GM21529 (cell line): ENCODE results near the gene CST4.
"Not testable (repeated sequence)": the region's sequence is repeated elsewhere in the genome, so short reads cannot be mapped to it uniquely, and the experiment has no call there.

ENCODE experiments used
- ATAC-seq: cut with Tn5 transposase; IDR thresholded peaks from one replicate; pipeline ENCODE4 v1.9.1; 2021; ENCODE audit not compliant: unreplicated experiment

CST4 gene

DNA sequence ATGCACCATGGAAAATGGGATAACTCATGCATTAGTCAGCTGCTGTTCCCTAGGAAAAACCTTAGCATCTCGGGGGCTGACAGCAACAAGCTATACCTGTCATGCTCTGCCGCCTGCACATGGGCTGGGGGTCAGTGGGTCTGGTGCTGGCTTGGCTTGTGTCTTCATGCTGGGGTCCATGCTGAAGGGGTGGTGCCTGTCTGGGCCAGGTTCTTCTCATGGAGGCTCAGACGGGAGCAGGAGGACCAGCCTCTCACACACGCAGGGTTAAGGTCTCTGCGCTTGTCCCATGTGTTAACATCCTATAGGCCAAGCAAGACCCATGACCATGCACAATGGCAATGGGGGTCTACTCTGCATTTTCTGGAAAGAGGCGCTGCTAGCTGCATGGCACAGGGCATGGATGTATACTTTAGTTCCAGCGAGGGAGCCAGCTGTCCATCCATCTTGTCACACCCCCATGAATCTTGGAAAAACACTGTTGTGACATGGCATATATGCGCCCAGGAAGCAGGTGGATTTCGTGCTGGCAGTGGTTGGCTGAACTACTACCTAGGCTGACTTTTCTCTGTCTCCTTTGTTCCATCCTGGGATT lies 26.5 kb downstream of the CST4 start:
- no peak for ATAC-seq

DNA sequence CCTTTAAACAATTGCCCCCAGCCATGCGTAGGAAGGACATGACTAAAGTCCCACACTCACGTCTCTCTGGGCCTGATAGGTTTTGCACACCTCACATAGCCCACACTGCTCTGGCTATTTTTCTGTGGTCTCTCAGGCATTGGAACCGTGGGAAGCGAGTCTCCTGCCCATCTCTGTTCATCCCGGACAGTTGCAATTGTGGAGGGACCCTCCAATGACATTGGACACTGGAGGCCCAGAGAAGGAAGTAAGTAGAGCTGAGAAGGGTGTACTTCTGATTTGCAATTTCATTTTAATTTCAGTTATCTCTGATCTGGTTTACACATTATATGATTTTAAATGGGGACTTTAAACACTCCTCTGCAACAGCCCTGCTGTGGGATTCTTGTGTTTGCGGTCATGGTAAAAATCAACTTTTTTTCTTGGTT lies 27.8 kb downstream of the CST4 start:
- no peak for ATAC-seq

DNA sequence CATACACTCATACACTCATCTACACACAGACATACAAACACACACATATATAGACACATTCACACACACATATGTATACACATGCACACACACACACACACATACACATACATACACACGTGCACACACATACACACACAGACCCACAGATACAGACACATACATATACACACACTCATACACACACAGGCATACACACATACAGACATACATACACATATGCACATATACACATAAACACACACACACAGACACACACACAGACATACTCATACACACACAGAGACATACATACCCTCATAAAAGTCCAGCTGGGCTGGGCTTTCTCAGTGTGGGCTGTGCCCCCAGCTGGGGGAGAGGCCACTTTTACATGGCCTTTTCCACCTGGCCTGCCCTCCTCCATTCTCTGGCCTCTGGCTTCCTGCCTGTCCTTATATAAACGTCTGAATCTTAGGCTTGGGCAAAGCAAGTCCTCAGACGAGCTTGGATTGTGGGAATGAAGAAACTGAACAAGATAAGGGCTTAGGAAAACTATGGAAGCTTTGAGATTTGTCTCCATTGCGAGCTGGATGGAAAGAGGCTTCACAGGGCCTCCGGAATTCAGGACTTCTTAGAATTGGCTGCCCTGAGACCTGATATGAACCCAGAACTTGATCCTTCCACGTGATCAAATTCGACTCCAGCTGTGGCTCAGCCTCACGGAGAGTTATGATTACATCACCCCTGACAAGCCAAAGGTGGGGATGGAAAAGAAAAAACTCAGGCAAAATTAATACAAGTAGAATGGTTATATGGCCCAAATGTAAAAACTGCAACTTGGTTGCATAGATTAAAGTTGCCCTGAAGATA lies 28.6 kb downstream of the CST4 start:
- ATAC-seq: no peak

- not testable (repeated sequence) for ATAC-seq
Observed at GRCh38 chr20:23659610-23659988, 29.2 kb downstream of the CST4 start.

DNA sequence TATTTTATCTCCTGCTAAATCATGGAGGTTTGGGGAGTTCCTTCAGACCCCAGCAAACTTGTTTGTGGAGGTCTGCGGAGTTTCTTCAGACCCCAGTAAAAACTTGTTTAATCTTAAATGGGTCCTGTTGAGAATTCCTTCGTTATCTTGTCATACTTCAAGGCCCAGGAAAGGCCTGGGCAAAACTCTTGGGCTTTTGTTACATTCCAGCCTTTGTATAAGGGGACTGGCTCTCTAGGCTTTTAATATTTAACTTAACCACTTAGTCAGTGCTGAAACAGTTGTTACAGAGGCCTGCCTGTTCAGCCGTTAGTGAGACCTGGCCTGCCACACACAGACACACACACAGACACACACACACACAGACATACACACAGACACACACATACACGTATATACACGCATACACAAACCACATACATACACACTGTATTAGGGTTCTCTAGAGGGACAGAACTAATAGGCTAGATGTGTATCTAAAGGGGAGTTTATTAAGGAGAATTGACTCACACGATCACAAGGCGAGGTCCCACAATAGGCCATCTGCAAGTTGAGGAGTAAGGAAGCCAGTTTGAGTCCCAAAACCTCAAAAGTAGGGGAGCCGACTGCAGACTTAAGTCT lies 29.7 kb downstream of the CST4 start:
- ATAC-seq: no peak

- no peak for ATAC-seq
Observed at GRCh38 chr20:23658336-23658735, 30.5 kb downstream of the CST4 start.

DNA sequence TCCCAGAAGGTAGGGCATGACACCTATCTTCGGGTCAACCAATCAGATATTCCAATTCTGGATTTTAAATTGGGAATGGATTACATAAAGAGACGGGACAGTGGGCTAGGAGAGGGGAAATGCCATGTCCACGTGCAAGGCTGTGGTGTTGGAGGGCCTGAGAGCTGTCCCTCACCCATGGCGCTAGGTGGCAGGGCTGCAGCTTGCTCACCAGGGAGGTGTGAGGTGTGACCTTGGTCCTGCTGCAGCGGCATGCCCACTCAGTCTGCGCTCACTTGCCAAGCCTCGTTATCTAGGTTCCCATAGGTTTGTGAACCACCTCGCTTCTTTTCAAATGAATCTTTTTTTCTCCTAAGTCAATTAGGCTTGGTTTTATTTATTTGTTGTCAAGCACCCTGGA lies 31.6 kb downstream of the CST4 start:
- ATAC-seq: no peak

DNA sequence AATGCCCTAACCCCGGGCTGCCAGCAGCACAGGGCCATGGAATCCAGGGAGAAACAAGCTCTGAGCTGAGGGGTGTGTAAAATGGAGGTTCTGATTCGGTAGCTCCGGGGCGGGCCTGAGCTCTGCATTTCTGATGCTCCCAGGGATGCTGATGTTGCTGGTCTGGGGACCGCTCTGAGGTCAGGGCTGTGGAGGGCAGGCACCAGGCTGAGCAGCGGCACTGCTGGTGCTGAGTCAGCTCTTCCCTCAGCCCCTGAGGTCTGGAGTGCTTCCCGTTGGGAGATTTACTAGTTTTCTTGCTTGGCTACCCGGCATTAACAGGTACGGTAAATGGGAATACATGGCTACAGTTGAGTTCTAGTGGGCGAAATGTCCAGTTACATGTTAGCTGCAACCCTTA lies 32.5 kb downstream of the CST4 start:
- ATAC-seq: no peak

GRCh38 chr20:23655491-23656211 lies 33.2 kb downstream of the CST4 start:
- no peak for ATAC-seq

DNA sequence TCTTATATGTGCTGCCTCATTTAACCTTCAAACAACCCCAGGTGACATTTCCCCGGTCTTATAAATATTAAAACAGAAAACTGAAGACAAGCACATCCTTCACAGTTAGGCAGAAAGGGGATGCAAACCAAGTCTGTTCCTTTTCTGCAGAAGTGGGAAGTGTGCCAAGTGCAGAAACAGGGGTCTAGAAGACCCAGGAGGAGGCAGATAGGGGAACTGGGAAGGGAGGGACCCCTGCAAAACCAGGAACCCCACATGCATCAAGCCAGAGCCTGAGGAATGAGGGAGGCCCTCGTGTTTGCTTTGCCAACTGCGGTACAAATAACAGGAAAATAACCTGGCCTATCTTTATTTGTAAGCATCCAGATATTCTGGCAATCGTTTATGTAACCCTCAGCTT lies 34.1 kb downstream of the CST4 start:
- no peak for ATAC-seq

- no peak for ATAC-seq
Observed at GRCh38 chr20:23654000-23654399, 34.8 kb downstream of the CST4 start.

DNA sequence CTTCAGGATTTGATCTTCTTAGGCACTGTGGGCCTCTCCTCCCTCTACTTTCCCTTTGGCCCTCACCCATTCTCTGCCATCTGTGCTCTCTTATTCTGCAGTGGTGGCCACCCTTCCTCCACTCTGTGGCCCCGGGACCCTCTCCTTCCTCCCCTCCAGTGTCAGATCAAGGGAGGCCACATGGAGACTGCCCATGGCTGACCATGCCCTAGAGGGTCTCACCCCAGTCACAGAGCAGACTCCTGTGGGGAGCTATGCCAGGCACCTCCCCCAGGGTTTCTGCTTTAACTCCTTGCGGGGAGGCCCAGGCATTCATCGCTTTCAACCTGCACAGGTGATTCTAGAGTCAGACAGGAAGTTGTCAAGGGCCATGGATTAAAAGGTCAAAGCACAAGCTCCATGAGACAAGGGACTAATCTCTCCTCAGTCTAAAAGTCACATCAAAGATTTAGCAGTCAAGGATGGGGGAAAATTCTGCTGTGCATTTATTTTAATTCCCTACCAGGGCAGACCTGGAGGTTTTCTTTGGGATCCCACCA lies 35.4 kb downstream of the CST4 start:
- ATAC-seq: no peak

DNA sequence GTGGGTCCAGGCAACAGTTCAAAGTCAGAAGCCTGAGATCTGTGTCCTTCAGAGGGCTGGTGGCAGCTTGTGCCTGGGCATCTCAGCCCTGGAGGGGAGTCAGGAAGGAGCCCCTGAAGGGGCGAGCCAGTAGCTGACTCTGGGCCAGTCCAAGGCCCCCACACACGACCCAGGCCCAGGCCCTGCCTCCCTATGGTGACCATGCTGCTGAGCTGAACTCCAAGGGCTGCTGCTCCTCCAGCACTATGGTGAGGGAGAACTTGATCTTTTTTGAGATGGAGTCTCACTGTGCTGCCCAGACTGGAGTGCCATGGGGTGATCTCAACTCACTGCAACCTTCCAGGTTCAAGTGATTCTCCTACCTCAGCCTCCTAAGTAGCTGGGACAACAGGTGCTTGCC lies 35.9 kb downstream of the CST4 start:
- ATAC-seq: no peak

GRCh38 chr20:23652371-23652770 lies 36.5 kb downstream of the CST4 start:
- no peak for ATAC-seq

GRCh38 chr20:23651117-23651516 lies 37.7 kb downstream of the CST4 start:
- ATAC-seq: no peak

- ATAC-seq: no peak
Observed at GRCh38 chr20:23649830-23650417, 38.9 kb downstream of the CST4 start.

GRCh38 chr20:23649242-23649641 lies 39.6 kb downstream of the CST4 start:
- no peak for ATAC-seq

DNA sequence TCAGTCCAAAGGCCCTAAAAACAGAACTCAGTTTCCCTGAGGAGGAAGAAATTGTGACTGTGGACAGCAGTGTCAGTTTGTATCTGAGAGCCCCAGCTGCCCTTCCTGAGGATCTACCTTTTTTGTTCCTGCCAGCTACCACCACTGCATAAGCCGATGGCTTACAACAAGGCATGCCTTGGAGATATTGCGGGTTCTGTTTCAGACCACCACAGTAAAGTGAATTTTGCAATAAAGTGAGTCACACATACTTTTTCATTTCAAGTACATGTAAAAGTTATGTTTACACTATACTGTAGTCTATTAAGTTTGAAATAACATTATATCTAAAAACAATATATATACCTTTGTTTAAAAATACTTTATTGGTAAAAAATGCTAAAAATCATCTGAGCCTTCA lies 41.5 kb downstream of the CST4 start:
- ATAC-seq: no peak

- ATAC-seq: no peak
Observed at GRCh38 chr20:23646106-23646873, 42.5 kb downstream of the CST4 start.

GRCh38 chr20:23645575-23645974 lies 43.3 kb downstream of the CST4 start:
- peak; percentile 54 for ATAC-seq
